Hepatocyte (in vitro differentiated cells): Measurements from ENCODE around the gene GTF3A. TPM values are rescaled to one million over a fixed set of nuclear protein-coding genes. Genes with fewer than 3 reads are reported as not detected.
A peak's percentile ranks its signal among the peaks of the same experiment; 100 is the strongest.

Experiments
- DNase-seq: peaks from one replicate; pipeline ENCODE4 v3.0.0-alpha.2; 2016; ENCODE audit warnings: low spot score
- H2AFZ ChIP-seq: fragments of 200-600 bp; sonication (generic); 2 replicates; pipeline ENCODE4 v1.6.0; 2016; ENCODE audit warnings: antibody characterized with exemption, mild to moderate bottlenecking
- H3K27ac ChIP-seq: fragments of 200-600 bp; sonication (generic); 2 replicates; pipeline ENCODE4 v1.5.1; 2016; ENCODE audit warnings: mild to moderate bottlenecking
- H3K27me3 ChIP-seq: fragments of 200-600 bp; sonication (generic); 2 replicates; pipeline ENCODE4 v1.6.1; 2016
- H3K36me3 ChIP-seq: fragments of 200-600 bp; sonication (generic); replicated peaks from 2 replicates; pipeline ENCODE4 v1.5.1; 2016; ENCODE audit warnings: low read depth; ENCODE audit not compliant: insufficient read depth
- H3K4me1 ChIP-seq: fragments of 200-600 bp; sonication (generic); 2 replicates; pipeline ENCODE4 v1.5.1; 2016; ENCODE audit warnings: mild to moderate bottlenecking, moderate library complexity; ENCODE audit not compliant: insufficient read depth
- H3K4me2 ChIP-seq: fragments of 200-600 bp; sonication (generic); 2 replicates; pipeline ENCODE4 v1.6.0; 2016
- H3K4me3 ChIP-seq: fragments of 200-600 bp; sonication (generic); 2 replicates; pipeline ENCODE4 v1.5.1; 2016; ENCODE audit warnings: mild to moderate bottlenecking
- H3K79me2 ChIP-seq: fragments of 200-600 bp; sonication (generic); 2 replicates; pipeline ENCODE4 v1.6.0; 2017; ENCODE audit warnings: mild to moderate bottlenecking
- H3K9me2 ChIP-seq: fragments of 200-600 bp; sonication (generic); replicated peaks from 2 replicates; pipeline ENCODE4 v1.6.0; 2017; ENCODE audit warnings: mild to moderate bottlenecking; ENCODE audit not compliant: insufficient read depth
- H3K9me3 ChIP-seq: fragments of 200-600 bp; sonication (generic); 2 replicates; pipeline ENCODE4 v1.5.1; 2016; ENCODE audit warnings: low read depth, mild to moderate bottlenecking
- H4K20me1 ChIP-seq: fragments of 200-600 bp; sonication (generic); 2 replicates; pipeline ENCODE4 v1.6.0; 2016; ENCODE audit warnings: mild to moderate bottlenecking; ENCODE audit not compliant: insufficient read depth, poor library complexity, severe bottlenecking
- CTCF ChIP-seq: fragments of 200-600 bp; sonication (generic); IDR thresholded peaks from 2 replicates; pipeline ENCODE4 v1.5.1; 2016; ENCODE audit warnings: antibody characterized with exemption, mild to moderate bottlenecking; ENCODE audit not compliant: poor library complexity
- EZH2 ChIP-seq: fragments of 200-600 bp; sonication (generic); IDR thresholded peaks from 2 replicates; pipeline ENCODE4 v1.6.1; 2016; ENCODE audit warnings: antibody characterized with exemption, mild to moderate bottlenecking, borderline replicate concordance
- EZH2phosphoT487 ChIP-seq: fragments of 200-600 bp; sonication (generic); IDR thresholded peaks from one replicate; pipeline ENCODE4 v1.6.1; 2018; ENCODE audit warnings: antibody characterized with exemption, mild to moderate bottlenecking, low read depth, moderate library complexity; ENCODE audit not compliant: unreplicated experiment, severe bottlenecking
- WGBS: methylation state at CpG from one replicate; pipeline ENCODE4 v1.1.6; 2016; ENCODE audit warnings: low lambda C conversion rate; ENCODE audit errors: missing lambda C conversion rate; 5-methylcytosine and 5-hydroxymethylcytosine counted together
- polyA plus RNA-seq: library from polyadenylated mRNA; unstranded; fragments of >200 nt; fragmentation: Nextera tagmentation; extraction: Ambion mirVana; gene quantifications from 2 replicates; pipeline ENCODE4 v1.2.1, GENCODE V29; 2016
- total RNA-seq: library from RNA; depleted of rRNA; stranded (reverse); fragments of >200 nt; gene quantifications from 2 replicates; pipeline ENCODE4 v1.2.3, GENCODE V29; 2014

GTF3A gene
- total and polyA plus RNA-seq, 2 experiments from 2014 or later: 77.1 to 121 TPM

DNA sequence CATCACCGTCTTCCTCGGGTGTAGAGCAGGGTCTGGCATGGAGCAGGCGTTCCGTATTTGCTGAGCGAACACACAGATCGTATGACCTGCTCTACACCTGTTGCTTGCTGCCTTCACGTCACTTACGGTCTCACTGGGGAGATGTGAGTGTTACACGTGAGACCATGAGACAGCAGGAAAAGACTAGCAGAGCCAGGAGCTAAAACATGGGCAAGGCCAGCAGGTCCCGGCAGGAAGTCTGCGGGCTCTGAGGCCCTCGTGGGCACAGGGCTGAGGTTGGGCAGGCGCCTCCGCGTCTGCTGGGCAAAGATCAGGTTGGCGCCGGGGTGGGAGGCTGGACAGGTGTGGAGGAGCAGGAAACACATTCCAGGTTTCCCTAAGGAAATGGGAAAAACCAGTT lies 19.7 kb upstream of the GTF3A start:
- Histone ChIP-seq H3K9me2 (no peaks in the 10 kb centered on the region), H3K4me1 (peaks cover 33% of the 10 kb centered on the region), H2AFZ (no peak overlapping the region), H3K27ac (peak overlapping the region; percentile 91), H4K20me1 (no peaks in the 10 kb centered on the region), H3K9me3 (no peaks in the 10 kb centered on the region), H3K27me3 (no peaks in the 10 kb centered on the region), H3K4me3 (no peak overlapping the region), H3K36me3 (no peaks in the 10 kb centered on the region), H3K4me2 (peak overlapping the region; percentile 63), H3K79me2 (no peaks in the 10 kb centered on the region)
- no peak for DNase-seq
- 81% methylated on average over 17 of the region's 17 CpGs for WGBS
- TF ChIP-seq EZH2 (no peak), CTCF (no peak), EZH2phosphoT487 (no peak)

GRCh38 chr13:27405546-27406134 lies 18.8 kb upstream of the GTF3A start:
- H3K27ac ChIP-seq: peak overlapping the region; percentile 91
- no peak overlapping the region for H3K4me2 ChIP-seq
- H3K9me3 ChIP-seq: no peaks in the 10 kb centered on the region
- TF ChIP-seq EZH2phosphoT487 (no peak), EZH2 (no peak), CTCF (no peak)
- WGBS: 92% methylated on average over 5 of the region's 5 CpGs
- no peaks in the 10 kb centered on the region for H3K9me2 ChIP-seq
- DNase-seq: no peak
- peaks cover 33% of the 10 kb centered on the region for H3K4me1 ChIP-seq
- H4K20me1 ChIP-seq: no peaks in the 10 kb centered on the region
- H3K36me3 ChIP-seq: no peaks in the 10 kb centered on the region
- no peaks in the 10 kb centered on the region for H3K79me2 ChIP-seq
- no peak overlapping the region for H3K4me3 ChIP-seq
- no peak overlapping the region for H2AFZ ChIP-seq
- no peaks in the 10 kb centered on the region for H3K27me3 ChIP-seq

DNA sequence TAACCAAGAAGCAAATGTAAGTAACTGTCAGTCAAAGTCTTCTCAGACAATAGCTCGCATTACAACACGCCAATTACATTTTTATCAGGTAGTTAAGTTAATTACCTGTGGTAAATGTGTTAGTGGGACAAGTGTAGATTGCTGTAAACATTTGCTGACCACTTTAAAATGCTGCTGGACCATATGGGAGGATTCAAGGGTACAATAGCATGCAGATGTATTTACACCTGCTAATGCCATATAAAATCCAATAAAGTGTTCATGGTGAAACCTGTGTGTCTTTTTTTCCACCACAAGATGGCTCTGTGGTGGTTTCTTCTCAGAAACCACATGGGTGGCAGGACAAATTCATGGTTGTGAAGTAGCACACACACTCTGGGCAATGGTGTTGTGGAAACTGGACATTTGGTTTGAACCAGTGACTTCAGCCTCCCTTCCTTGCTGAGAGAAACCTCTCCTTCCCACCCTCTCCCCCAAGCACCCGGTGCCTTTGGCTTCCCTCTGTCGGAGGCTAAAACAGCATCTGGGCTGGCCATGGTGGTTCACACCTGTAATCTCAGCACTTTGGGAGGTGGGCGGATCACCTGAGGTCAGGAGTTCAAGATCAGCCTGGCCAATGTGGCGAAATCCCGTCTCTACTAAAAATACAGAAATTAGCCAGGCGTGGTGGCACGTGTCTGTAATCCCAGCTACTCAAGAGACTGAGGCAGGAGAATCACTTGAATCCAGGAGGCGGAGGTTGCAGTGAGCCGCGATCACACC lies 18.1 kb upstream of the GTF3A start:
- Histone ChIP-seq H4K20me1 (no peaks in the 10 kb centered on the region), H3K9me2 (no peaks in the 10 kb centered on the region), H3K27ac (no peak overlapping the region), H3K36me3 (no peaks in the 10 kb centered on the region), H3K9me3 (no peaks in the 10 kb centered on the region), H3K4me1 (peaks cover 33% of the 10 kb centered on the region), H3K79me2 (no peaks in the 10 kb centered on the region), H2AFZ (no peak overlapping the region), H3K4me3 (no peak overlapping the region), H3K4me2 (no peak overlapping the region), H3K27me3 (no peaks in the 10 kb centered on the region)
- DNase-seq: peak; percentile 48
- WGBS: 86% methylated on average over 12 of the region's 12 CpGs
- TF ChIP-seq EZH2 (no peak), CTCF (peak; percentile 59), EZH2phosphoT487 (no peak)
